Activated T-cell treated with anti-CD3 and anti-CD28 coated beads for 24 hours (primary cell): ENCODE results near the gene NKX3-2.

Experiments
- DNase-seq: peaks from one replicate; pipeline ENCODE4 v3.0.0-alpha.2; 2020; ENCODE audit warnings: low read depth

The NKX3-2 gene

DNA sequence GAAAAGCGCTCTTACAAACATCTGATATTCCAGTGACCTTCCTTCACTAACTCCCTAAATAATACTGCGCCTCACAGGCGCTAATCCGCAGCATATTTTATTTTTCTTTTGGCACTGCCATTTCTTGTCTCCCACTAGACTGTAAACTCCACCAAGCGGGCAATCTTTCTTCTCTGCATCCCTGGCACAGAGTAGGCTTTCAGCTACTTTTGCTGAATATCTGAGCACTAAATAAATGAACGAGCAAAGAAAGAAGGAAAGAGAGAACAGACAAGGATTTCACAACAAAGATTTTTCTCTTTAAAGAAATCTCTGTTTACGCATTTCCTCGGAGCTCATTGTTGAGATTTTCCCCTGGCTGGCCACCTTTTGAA lies 12.7 kb downstream of the NKX3-2 start:
- no peak for DNase-seq

DNA sequence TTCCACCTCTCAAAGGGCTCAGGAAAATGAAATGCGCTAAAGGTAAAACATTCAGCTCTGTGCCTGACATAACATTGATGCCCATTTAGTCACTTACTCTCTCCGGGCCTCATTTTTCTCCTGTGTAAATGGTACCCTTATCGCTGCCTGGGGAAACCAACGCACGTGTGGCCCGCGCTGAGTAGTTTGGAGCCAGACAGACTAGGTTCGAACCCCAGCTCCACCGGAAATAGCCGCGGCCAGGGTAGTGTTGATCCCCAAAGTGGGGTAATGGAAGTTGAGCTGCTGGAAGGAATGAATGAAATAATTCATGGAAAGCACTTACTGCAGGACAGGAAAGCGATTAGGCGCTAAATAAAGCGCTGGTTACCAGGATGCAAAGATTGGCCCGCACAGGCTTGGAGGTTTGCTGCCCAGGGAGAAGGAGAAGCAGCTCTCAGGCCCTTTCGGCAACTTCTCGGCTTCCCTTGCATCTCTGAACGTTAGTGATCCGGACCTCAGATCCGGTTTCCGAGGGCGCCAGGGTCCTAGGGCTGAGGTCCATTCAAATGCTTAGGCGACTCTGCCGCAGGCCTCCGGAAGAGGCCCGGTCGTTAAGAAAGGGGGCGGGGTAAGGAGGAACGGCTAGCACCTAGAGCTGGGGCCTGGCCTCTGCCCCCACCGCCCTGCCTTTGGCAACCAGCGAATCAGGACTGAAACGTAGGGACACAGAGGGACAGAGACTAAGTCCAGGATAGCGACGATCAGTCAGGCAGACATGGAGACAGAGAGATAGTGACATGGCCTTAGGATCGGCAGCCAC lies 13.3 kb downstream of the NKX3-2 start:
- no peak for DNase-seq

DNA sequence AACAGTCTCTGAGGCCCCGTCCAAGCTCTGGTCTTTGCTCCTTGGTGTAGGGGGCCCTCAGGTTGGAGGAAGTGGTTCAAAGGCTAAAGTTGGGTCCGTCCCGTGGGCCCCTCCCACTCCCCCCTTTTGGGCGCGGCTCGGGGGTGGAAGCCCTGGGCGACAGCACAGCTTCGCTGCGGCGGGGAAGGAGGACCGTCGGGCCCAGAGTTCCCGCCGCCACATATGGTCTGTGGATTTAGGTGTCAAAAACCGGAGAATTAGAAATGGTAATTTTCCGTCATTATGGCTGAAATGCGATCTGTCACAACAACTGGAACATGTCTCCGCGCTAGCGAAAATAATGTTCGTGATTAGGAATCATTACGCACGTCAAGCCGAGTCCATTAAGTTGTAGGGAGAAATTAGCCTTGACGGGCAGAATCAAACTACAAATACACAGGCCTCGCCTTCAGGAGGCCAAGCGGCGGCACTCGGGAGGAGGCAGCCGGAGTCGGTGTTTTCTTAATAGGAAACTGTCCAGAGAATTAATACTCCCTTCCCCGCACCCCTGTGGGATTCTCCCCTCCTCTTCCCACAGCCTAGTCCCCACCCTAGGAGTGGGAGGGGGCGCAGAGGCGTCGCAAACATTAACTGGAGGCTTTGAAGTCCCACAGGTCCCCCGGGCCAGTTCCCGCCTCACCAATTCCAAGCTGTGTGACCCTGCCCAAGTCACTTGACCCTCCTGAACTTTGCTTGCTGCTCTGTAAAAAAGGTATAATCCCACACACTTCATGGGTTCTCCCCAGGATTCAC lies 15.0 kb downstream of the NKX3-2 start:
- DNase-seq, result no peak

DNA sequence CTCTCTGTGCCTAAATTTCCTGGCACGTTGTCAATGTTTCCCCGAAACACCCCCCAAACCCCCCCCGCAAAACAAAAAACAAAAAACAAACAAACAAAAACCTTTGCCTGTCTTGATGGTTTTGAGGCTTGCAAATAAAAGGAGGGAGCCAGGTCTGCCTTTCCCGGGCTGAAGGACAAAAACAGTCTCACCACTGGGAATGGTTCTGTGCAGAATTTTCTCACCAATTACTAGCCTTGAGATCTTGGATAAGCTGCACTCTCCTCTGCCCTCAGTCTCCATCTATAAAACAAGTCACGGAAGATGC lies 15.5 kb downstream of the NKX3-2 start:
- no peak for DNase-seq

DNA sequence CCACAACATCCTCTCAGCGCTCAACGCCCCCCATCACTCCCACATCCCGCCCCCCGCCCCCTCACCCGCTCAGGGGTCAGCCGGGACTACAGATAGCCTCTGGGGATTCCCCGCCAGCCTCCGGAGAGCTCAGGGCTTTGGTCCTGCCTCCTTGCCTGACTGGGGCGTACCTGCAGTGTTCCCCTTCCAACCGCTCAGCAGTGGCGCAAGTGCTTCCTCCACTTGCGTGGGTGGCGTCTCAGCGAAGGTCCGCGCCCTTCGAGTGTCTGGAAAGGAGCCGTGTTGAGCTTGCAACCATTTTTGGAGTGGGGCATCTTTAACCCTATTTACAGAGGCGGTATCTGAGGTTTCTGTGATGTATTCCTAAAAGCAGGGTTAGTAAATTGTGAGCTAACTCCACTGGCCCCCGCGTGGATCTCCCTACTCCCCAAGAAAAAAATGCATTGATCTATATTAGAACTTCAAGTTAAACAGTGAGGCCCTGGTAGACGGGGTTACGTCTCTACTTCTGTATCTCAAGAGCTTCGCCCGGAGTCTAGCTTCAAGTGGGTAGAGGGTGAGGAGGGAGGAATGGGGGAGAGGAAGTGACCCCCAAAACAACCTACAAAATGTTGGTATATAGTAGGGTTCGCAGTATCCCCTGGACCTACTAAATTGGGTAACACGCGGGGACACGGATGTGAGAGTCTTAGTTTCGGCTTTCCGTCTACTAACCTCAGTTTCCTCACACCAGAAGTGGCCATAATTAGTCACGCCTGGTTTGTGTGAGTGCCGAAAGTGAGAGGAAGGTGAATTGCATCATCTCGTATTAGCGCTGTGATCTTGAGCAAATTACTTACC lies 16.1 kb downstream of the NKX3-2 start:
- DNase-seq, result no peak

DNA sequence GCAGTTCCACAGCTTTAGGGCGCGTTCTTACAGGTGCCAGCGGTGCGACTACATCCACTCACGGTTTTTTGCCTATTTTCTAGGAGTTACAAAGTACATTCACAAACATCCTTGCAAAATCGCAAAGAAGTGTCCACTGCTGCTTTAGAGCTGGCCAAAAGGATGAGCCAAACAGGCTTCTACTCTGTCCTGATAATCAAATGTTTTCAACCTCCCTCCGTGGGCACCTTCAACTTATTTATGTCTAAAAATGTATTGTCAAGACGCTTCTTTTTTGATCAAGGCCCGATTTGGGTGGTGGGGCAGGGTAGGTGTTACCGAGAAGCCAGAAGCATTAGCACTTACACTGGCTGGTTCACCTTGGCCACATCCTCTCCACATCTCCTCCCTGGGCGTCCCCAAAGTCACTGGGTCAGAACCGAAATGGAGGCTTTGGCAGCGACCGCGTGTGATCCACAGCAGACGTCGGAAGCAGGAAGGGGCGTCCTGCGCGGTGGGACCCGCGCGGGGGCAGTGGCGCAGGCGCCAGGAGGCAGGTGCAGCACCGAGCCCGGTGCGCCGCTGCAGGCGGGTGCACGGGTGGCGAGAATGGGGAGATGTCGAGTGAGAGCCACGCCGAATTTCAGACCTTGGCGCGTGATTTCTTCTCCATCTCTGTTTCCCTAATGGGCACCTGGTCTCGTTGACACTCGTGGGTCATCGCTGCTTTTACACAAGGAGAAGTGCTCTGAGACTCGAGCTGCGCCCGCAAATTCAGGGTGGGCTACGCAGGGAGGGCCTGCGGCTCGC lies 16.9 kb downstream of the NKX3-2 start:
- DNase-seq, result no peak

DNA sequence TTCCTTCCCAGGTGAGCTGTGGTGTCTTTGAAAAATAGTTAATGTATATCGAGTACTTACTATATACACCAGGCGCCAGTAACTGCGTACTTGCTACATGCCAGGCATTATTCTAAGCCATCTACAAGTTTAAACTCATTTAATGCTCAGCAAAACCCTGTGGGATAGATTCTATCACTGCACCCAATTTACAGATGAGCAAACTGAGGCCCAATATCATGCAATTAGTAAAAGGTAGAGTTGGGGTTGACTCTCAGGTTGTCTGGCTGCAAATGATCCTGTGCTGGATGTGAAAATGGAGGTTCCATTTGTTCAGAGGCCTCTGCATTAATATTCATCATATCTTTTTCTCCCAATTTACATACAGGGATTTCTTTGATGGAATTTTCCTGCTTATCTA lies 17.6 kb downstream of the NKX3-2 start:
- no peak for DNase-seq

DNA sequence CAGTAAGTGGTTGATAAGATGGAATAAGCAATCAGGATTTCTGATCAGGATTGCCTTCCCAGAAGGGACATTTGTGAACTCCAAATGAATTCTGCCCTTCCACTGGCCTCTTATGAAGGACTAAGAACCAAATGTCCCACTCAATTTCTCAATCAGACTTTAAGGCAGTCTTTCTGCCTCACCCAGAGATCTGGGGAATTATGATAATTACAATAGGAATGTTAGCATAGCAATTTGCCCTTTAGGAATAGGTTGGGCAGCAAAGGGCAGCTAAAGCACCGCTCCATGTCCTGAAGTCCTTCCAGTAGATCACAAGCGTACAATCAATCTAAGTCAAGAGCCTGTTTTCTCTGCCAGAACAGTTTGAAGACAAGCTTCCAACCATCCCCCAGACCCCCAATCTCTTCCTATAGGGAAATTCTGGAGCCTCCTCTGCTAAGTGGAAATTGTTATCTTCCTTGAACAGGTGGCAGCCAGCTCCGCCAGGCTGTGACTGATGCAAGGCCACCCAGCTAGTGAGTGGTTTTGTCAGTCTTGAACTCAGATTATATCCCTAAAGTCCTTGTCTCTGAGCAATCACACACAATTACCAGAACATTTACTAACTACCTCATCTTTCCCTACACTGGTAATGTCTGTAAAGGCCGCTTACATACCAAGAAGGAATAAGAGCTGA lies 18.6 kb downstream of the NKX3-2 start:
- no peak for DNase-seq

DNA sequence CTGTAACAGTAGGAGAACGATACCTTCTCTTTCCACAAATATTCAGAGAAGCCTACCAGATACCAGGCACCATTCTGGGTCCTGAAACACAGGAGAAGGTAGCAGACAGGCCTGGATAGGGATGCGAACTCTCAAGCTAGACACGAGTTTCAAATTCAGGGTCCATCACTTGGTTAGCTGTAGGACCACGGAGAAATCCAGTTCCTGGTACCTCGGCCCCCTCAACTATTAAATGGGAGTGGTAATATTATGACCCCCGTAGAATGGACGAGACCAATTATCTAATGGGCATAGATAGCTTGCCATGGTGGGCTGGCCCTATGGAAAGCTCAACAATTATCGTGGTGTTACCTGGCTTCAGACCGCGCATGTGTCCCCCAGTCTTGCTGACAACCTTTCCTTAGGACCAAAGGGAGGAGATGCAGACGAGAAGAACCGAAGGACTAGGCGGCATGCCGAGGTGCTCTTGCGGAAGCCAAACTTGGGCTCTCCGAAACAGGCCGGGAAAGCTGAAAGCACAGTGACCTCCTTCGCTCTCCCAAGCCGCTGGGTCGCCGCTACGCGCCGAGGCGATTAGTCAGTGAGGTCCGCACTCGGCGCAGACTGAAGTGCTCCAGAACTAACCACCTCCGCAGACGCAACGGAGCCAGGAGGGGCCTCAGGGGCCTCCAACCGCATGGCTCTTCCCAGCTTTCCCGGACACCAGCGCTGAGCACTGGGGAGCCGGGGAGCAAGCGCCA lies 19.6 kb downstream of the NKX3-2 start:
- DNase-seq, result no peak

DNA sequence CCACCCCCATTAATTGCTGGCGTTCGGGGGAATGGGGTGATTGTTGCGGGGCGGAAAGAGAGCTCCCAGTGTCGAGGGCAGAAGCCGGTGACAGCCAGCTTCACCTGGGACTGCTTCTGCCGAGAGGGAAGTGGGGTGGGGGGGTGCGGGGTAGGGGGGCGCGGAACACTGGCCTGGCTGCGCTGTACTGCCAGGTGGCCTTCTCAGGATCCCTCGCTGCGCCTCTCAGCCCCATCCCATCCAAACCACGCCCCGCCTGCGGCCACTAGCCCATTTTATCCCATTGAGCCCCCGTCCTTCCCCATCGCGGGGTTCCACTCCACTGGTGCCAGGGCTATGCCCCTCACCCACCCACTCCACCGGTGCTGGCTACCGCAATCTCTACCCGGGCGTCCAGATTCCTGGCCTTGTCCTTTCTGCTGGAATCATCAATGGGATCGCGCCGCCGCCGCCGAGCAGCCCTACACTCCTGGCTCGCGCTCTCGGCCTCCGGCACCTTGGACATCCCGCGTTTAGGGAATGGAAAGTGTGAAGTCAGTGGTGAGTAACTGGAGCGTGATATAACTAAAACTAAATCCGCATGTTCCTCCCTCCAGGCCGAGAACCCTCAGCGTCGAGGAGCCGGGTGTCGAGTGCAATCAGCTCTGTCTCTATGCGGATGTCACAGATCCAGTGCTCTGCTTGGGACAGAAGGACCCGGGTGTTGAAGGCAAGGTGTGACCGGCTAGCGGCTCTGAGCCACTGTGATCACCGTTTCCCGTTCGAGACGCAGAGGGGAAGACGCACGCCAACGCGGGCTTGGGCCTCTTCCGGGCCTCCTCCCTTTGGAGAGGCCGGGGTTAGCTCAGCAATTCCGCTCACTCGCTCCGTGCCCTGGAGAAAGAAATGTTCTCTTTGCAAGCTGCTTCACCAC lies 20.5 kb downstream of the NKX3-2 start:
- DNase-seq, result no peak

DNA sequence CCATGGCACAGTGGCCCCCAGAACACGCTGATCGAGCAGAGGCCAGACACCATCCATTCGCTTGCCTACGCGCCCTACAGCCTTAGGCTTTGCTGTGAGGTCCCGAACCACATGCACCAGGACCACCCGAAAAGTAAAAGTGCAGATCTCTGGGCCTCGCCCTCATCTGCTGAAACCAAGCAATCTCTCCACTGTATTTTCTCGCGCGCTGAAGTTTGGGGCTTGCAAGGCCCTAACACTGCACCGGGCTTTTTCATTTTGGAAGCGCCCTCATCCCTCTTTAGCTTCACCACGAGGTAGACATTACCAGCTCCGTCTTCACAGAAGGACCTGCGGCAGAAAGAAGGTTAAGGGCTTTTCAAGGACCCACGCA lies 21.2 kb downstream of the NKX3-2 start:
- no peak for DNase-seq

DNA sequence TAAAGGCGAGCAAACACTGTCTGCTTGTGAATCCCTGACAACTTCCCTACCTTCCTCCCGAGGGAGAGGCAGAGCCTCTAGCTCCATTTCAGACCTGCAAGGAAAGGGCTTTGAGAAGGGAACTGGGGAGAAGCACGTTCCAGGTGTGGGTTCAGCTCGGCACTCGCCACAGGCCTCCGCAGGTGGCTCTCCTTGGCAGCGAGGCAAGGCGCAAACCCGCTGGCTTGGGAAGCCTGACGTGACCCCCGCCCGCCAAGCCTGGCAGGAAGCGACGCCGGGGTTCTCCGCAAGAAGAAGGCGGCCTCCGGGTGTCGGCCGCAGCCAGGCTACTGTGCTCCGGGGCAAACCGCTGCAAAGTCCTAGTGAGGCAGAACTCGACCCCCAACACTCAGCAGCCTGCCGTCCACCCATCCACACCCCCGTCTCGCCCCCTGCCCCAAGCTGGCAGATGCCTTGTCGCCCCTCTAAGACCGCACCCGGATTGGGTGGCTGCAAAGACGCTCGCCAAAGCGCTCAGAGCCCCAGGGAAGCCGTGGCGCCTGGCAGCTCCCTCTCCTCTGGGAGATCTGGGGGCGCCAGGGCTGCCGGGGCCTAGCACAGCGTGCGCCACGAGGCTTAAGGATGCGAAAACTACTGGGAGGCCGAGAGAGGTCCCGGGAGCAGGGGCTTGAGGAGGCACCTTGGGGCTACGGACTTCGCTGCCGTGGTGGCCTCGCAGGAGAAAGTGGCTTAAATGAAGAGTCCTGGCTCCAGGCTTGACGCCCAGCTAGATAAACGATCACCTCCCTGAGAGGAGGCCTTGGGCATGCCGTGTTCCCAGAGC lies 21.8 kb downstream of the NKX3-2 start:
- no peak for DNase-seq

DNA sequence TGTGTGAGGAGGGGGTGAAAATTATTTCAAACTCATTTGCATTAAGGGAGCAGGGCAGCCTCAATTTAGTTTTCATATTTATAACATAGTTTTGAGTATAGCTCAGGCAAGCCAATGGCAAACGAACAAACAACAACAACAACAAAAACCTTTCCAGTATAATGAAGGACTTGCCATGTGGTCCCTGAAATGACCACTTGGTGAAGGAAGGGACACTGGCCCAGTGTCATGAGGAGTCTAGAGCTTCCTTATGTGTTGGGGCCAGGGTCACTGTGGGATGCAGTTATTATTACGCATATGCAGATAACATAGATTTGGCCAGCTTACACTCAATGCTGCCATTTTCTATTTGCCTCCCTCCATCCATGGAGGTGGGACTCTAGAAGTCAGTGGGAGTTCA lies 23.3 kb downstream of the NKX3-2 start:
- no peak for DNase-seq

DNA sequence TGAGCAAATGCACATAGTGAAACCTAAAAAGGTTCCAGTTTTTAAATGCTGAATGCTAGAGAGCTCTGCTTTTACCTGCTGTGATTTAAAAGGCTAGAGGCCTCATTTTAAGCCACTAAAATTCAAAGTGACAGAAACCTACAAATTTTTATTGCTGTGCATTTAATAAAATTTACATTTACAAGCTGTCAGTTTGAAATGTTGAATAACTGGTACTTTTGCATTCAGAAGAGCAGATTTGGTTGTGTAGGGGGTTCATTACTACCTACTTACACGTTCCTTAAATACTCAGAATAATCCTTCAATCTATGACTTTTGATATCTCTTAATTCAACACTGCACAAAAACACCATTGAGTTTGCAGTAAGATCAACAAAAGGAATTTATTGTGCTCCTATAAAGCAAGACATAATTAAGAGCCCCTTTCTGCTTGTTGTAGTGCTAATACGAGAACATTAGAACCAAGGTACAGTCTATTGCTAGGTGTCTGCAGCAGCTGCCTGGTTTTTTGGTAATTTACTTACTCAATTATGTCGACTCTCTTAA lies 27.9 kb downstream of the NKX3-2 start:
- no peak for DNase-seq

DNA sequence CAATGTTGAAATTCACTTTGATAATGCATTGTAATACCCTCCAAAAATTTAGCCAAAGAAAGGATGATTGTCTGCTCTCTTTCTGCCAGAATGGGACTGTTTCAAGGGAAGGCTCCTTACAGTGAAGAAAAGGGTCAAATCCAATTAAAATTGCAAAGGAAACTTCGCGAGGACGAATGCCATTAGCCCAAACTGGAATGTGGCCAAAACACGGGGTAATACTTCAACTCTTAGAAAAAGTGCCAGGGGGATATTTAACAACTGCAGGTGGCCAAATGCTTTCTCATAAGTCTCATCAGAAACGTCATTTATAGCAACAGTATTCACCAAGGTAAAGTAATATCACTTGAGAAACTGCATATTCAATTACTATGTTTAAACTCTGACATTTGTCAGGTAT lies 29.0 kb downstream of the NKX3-2 start:
- no peak for DNase-seq

DNA sequence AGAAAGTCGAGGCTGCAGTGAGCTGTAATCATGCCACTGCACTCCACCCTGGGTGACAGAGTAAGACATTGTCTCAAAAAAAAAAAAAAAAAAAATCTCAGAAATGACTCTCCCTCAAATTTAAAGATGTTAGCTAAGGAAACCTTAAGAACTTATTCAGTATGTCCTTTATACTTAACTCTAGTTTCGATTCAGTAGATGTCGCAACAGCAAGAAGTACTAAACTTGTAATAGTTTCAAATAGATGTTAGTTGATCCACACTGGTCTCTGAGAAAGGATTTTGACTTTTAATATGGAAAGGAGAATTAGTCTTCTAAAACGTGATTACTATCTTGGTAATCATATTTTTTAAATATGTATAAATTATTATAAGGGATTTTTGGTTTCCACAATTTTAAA lies 29.6 kb downstream of the NKX3-2 start:
- DNase-seq, result no peak

DNA sequence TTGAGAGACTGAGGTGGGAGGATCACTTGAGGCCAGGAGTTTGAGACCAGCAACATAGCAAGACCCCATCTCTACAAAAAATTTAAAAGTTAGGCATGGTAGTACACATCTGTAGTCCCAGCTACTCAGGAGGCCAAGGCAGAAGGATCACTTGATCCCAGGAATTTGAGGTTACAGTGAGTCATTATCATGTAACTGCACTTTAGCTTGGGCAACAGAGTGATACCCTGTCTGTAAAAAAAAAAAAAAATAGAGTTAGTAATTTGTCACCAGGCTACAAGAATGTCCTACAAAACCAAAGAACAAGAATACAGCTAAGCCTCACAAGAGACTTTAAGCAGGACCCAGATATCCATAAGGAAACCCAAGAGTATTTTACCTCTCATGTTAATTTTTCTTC lies 33.2 kb downstream of the NKX3-2 start:
- DNase-seq, result no peak

DNA sequence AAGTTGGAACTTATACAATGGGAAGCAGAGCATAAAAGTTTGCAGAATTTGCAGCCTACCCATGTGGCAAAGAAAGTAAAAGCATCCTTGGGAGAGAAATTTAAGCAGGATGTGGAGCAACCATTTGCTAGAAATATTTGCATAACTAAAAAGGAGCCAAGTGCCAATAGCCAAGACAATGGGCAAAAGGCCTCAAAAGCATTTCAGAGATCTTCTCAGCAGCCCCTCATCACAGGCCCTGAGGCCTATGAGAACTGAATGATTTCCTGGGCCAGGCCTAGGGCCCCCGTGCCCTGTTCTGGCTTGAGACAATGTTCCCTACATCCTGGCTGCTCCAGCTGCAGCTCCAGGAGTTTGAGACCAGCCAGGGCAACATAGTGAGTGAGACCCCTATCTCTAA lies 34.9 kb downstream of the NKX3-2 start:
- DNase-seq, result no peak

DNA sequence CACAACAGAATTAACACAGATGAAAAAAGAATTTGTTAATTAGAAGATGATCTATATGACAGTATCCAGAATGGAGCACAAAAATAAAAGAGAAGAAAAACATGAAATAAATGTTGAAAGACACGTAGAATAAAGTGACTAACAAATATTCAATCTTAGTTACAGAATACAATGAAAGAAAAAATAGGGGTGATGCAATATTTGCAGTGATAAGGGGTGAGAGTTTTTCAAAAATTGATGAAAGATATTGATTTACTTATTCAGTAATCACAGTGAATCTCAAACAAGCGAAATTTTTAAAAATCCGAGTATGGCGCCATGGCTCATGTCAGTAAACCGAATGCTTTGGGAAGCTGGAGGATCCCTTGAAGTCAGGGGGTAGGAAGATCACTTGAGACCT lies 39.9 kb downstream of the NKX3-2 start:
- no peak for DNase-seq
